Stimulated activated CD8-positive, alpha-beta memory T cell treated with anti-CD3 and anti-CD28 coated beads, Interleukin-4, amount 100 ng/mL, for 48 hours (primary cell): ENCODE measurements around the gene LDLRAD4.

Experiments used
- DNase-seq: peaks from one replicate; pipeline ENCODE4 v3.0.0-alpha.2; 2020

The LDLRAD4 gene

GRCh38 chr18:13500869-13501542 is 282.4 kb downstream of the LDLRAD4 start:
- DNase-seq, result no peak

DNA sequence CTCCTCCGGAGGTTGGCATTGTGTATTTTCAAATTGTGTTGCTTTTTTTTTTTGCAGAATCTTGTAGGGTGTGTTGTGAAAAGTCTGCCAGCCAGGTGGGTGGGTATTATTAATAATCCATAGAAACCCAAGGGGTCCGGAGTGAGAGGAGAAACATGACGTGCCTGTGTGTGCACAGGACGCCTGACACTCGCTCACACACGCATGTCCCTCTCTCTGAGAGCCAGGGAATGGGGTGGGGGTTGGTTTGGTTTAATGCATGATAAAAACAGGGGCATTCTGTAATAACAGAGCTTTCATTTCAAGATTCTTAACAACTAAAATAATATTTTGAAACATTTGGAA is 283.0 kb downstream of the LDLRAD4 start:
- DNase-seq, result no peak

- peak; percentile 52 for DNase-seq
These were observed 283.3 kb downstream of the LDLRAD4 start for GRCh38 chr18:13501891-13502290.

DNA sequence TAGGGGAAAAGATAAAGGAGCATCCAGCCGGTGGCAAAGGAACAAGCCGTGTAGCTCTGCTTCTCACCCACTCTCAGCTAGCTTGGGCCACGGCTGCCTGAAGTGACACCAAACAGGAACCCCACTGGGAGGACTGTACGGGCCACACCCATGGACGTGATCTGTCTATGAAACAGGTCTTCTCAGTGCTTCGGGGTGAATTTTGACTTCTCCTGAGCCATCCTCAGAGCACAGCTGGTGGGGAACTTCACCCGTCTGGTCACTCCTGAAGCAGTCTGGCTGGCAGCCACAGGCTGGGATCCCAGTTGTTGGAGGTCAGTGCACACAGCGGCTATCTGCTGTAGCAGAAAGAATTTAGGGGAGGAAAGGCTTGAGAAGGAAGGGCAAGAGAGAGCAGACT is 284.0 kb downstream of the LDLRAD4 start:
- no peak for DNase-seq

DNA sequence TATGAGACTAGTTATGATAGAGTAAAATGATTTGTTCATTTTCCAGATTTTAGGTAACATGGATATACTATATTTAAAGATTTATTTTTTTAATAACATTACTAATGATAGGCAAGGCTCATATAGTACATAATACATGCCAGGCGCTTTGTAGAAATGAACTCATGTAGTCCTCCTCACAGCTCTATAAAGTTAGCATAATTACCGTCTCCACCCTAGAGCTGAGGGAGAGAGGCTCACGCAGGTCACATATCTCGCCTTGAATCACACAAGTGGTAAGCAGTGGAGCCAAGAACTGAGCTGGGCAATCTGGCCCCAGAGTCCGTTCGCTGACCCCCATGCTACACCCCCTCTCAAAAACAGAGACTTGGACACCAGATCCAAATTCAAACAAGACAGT is 285.3 kb downstream of the LDLRAD4 start:
- no peak for DNase-seq

DNA sequence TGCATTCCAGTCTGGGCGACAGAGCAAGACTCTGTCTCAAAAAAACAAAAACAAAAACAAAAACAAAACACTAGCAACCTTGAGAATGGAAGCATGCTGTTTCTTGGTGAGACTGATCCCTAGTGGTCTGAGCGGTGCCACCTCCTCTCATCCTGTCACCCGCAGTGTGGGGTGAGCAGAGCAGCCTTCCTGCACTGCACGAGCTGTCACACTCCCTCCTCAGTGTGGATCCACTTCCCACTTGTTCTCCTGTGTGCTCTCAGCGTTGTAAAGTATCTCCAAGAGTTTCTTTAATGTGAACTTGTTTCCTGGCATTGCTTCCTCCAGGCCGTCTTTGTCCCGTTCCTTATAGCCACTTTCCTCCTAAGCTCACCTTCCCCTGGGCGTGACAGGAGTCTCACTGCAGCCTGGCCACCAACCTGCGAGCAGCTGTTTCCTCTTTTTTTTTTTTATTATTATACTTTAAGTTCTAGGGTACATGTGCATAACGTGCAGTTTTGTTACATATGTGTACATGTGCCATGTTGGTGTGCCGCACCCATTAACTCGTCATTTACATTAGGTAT is 287.3 kb downstream of the LDLRAD4 start:
- no peak for DNase-seq

GRCh38 chr18:13510594-13510993 is 292.0 kb downstream of the LDLRAD4 start:
- no peak for DNase-seq

GRCh38 chr18:13511961-13512577 is 293.5 kb downstream of the LDLRAD4 start:
- DNase-seq, result no peak

DNA sequence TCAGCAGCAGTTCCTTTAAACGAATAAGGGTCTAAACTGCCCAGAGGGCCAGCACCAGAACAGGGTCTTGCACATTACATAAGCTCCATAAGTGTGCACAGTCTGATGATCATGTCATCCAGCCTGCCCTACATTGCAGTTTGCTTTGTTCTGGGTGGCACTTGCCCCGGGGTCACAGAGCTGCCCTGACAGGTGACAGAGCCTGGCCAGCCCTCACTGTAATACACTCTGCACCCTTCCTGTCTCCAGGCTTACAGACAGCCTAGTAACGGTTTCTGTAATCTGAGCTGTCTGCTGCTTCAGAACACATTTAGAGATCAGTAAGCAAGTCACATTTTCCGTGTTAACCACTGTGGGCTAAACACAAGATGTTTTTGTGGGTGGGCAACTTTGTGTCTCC is 294.5 kb downstream of the LDLRAD4 start:
- DNase-seq, result peak; percentile 35

DNA sequence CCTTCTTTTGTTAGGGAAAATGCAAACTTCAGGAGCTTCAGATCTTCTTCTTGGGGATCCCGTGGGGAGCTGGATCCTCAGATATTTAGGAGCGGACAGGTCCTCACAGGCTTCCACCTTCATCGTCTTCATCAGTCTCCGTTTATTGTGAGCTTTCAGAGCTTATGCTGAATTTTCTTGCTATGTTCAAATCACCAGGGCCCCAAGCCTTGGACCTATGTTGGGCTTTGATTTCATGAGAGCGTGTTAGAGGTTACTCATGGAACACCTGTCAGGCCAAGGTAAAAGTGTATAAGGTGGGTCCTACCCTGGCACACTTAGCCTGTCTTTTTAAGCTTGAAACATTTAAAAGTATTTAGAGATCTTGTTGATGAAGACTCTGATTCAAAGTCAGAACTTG is 294.9 kb downstream of the LDLRAD4 start:
- DNase-seq, result no peak

DNA sequence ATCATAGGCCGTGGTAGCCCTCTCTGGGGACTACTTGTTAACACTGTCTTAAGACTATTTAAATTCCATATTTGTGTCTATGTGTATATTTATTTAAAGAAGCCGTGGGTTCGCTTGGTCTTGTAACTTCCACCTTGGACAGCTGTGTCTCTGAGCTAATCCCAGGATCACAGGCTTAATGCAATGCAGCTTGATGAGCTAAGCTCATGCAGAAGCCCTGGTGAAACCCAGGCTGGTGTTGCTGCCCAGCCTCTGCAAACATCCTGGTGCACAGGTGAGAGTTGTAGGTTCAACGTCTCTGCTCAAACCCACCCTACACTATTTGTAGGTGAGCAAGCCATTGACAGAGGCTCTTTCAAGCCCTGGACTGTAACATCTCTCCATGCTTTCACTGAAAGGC is 296.0 kb downstream of the LDLRAD4 start:
- no peak for DNase-seq

DNA sequence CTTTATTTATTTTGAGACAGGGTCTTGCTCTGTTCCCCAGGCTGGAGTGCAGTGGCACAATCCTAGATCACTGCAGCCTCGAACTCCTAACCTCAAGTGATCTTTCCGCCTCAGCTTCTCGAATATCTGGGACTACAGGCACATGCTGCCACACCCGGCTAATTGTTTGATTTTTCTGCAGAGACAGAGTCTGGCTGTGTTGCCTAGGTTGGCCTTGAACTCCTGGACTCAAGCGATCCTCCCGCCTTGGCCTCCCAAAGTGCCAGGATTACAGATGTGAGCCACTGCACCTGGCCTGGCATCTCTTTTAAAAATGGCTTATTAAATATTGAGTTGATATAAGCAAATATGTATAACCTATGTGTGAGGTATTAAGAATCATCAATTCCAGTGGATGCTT is 298.3 kb downstream of the LDLRAD4 start:
- no peak for DNase-seq

DNA sequence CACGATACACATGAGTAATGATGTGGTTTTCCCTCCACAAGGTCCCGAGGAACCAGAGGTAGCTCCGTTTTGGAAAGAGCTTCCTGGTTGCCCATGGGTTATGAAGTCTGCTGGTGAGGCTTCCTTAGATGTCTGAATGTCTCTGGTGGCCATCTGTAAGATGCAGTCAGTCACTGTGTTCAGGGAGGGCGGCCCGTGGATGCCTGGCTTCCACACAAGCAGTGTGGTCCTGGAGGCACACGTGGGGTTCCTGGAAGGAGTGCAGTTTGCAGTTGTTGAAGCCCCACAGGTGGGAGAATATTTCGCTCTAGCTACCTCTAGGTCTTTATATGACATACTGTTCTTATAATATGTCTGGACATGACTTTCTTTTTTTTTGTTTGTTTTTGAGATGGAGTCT is 298.8 kb downstream of the LDLRAD4 start:
- no peak for DNase-seq

DNA sequence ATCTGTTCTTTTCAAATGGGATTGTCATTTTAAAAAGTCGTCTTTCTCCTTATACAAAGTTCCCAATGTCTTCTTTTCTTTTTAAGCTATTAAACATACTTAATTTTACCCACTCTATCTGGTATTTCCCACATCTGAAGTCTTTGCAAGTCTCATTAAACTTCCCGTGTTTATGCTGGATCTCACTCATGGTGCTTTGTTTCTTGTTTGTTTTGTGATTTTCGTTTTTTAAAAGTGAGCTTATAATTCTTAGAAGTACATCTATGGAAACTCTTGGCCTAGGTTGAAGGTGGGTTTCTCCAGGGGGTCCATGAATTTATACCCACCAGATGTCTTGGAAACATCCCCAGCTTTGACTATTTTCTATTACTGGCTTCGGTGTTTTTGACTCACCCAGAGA is 299.8 kb downstream of the LDLRAD4 start:
- DNase-seq, result no peak

DNA sequence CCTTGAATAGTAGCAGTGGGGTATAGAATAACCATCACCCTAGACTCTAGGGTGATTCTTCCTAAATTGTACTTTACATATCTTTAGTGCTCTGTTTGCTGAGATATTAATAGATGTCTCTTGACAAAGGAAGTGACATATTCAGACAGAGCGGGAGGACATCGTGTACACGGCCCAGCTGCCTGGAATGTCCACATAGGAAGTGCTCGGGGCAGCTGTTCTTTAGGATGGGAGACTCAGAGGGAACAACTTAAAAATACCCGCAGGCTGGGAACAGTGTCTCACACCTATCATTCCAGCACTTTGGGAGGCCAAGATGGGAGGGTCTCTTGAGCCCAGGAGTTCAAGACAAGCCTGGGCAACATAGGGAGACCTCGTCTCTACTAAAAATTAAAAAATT is 301.7 kb downstream of the LDLRAD4 start:
- no peak for DNase-seq

DNA sequence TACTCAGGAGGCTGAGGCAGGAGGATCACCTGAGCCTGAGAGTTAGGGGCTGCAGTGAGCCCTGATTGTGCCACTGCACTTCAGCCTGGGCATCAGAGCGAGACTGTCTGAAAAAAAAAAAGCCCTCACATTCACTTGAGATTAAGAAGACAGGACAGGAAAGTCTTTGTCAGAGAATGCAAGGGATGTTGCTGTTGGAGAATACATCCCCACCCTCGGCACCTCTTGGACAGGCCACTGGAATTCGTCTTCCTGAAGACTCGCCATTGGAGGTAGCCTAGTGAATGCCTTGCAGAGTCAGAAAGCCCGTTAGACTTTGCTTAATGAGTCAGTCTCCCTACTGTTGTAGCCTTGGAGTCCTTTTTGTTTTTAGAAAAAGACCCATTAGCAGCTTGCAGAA is 302.2 kb downstream of the LDLRAD4 start:
- no peak for DNase-seq

GRCh38 chr18:13521418-13521817 is 302.9 kb downstream of the LDLRAD4 start:
- no peak for DNase-seq

GRCh38 chr18:13522256-13522655 is 303.7 kb downstream of the LDLRAD4 start:
- DNase-seq, result no peak

DNA sequence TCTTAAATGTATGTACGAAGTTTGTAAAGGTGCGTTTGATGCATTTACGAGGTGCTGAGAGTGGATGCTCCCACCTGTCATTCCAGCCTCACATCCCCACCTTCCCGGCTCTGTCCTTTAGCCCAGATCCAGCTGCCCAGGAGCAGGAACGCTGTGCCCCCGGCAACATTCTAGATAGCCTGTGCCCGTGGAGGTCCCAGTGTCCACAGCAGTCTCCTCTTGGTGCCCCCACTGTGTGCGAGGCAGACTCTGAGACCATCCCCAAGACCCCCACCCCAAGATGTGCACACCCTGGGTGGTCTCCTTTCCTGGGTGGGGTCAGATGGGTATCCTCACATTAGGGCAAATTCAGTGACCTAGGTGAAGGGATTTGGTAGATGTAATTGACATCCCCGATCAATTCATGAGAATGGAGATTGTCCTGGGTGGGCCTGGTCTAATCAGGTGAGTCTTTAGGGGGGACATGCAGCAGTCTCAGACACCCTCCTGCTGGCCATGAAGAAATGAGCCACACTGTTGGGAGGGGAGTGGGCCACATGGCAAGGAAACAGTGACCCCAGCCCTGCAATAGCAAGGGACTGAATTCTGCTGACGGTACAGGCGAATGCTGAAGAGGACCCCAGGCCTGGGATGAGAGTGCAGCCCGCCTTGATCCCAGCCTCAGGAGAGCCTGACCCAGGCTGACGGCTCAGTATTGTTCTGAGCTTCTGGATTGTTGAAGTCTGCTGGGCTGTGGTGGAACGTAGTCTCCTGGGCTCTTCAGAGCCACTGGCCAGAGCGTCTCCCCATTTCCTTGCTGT is 304.5 kb downstream of the LDLRAD4 start:
- DNase-seq, result no peak

DNA sequence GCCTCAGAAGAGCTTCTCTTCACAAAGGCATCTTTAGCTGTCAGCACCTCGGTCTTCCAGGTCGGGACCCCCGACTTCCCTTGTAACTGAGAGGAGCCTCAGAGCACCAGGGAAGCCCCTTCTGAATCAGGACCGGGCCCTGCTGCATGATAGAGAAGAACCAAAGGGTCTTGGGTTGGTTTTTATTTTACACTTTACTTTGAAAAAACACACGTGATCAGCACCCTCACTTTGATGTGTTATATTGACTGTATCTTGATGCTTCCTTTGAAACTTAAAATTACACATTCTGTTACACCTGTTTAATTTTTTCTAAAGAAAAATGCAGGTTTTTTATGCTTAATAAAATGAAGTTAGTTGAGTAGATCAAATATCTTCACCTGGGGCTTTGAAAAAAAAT is 305.5 kb downstream of the LDLRAD4 start:
- DNase-seq, result no peak

- DNase-seq, result no peak
These were observed 306.3 kb downstream of the LDLRAD4 start for GRCh38 chr18:13524811-13525210.

GRCh38 chr18:13525381-13526029 is 306.9 kb downstream of the LDLRAD4 start:
- DNase-seq, result no peak

DNA sequence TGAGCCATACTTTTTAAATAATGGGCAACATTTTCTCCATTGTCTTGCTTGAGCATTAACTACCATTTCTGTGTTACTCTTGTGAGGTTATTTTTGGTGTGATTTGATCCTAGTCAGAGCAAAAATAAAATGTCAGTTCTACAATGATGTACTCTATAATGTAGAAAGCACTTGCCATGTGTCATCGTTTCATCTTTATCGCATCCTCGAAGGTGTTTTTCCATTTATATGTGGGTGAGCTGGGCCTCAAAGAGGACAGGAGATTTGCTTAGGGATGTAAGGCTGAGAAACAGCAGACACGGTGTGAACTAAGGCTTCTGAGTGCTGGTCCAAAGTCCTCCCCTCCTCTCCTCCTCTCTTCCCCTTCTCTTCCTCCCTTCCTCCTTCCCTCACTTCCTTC is 308.0 kb downstream of the LDLRAD4 start:
- no peak for DNase-seq

DNA sequence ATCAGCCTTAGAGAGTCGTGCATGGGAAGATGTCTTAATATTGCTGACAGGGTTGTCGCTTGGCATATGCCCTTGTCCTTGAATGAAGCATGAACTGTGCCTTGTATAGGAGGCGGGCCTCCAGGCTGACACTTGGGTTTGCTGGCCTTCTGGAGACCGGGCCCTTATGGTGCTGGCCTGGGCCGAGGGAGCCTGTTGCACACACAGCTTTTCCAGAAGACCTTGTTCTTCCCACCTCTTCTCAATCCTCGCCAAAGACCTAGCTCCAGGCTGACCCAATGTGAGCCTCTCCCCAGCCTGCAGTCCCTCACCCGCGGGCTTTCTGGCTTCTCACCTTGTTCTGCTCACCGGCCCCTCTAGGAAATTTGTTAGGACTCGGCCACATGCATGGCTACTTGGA is 308.7 kb downstream of the LDLRAD4 start:
- no peak for DNase-seq
